ENCODE results near the gene NFKB1. TPM values are rescaled to one million over a fixed set of nuclear protein-coding genes. Genes with fewer than 3 reads are reported as not detected.
"Not testable (repeated sequence)": the region's sequence is repeated elsewhere in the genome, so short reads cannot be mapped to it uniquely, and the experiment has no call there.

Gene NFKB1
- total RNA-seq, 1 experiment from 2014 or later, result 5.3 TPM

- no peak overlapping the region for H3K4me3 ChIP-seq (ENCODE audit: low read length)
- no peak overlapping the region for H3K9ac ChIP-seq (ENCODE audit: low read length)
- H3K27ac ChIP-seq (ENCODE audit: low read length), result no peak overlapping the region
- no peaks in the 10 kb centered on the region for H3K27me3 ChIP-seq (ENCODE audit: low read length)
- no peaks in the 10 kb centered on the region for H4K20me1 ChIP-seq (ENCODE audit: insufficient read depth, low read depth, low read length)
- no peaks in the 10 kb centered on the region for H3K79me2 ChIP-seq (ENCODE audit: low read length)
- H3K9me3 ChIP-seq (ENCODE audit: low read length), result no peaks in the 10 kb centered on the region
- H3K9me2 ChIP-seq (replicated peaks; ENCODE audit: insufficient read depth, low read length), result no peaks in the 10 kb centered on the region
- no peaks in the 10 kb centered on the region for H3K4me1 ChIP-seq (ENCODE audit: low read length)
- no peak overlapping the region for H2AFZ ChIP-seq (ENCODE audit: low read length)
- H3K4me2 ChIP-seq (ENCODE audit: low read depth, low read length, poor library complexity, severe bottlenecking), result no peak overlapping the region
- H3K36me3 ChIP-seq (ENCODE audit: insufficient read depth, low read length), result no peaks in the 10 kb centered on the region
- no peak for DNase-seq
These were observed 64.5 kb downstream of the NFKB1 start for GRCh38 chr4:102565696-102566095.

GRCh38 chr4:102566426-102566825 lies 65.3 kb downstream of the NFKB1 start:
- no peaks in the 10 kb centered on the region for H3K79me2 ChIP-seq (ENCODE audit: low read length)
- no peak overlapping the region for H3K4me2 ChIP-seq (ENCODE audit: low read depth, low read length, poor library complexity, severe bottlenecking)
- no peak overlapping the region for H2AFZ ChIP-seq (ENCODE audit: low read length)
- H3K9me2 ChIP-seq (replicated peaks; ENCODE audit: insufficient read depth, low read length), result no peaks in the 10 kb centered on the region
- no peak overlapping the region for H3K9ac ChIP-seq (ENCODE audit: low read length)
- H3K4me3 ChIP-seq (ENCODE audit: low read length), result no peak overlapping the region
- H3K4me1 ChIP-seq (ENCODE audit: low read length), result no peaks in the 10 kb centered on the region
- H3K27ac ChIP-seq (ENCODE audit: low read length), result no peak overlapping the region
- H4K20me1 ChIP-seq (ENCODE audit: insufficient read depth, low read depth, low read length), result no peaks in the 10 kb centered on the region
- DNase-seq, result no peak
- no peaks in the 10 kb centered on the region for H3K27me3 ChIP-seq (ENCODE audit: low read length)
- H3K9me3 ChIP-seq (ENCODE audit: low read length), result no peaks in the 10 kb centered on the region
- no peaks in the 10 kb centered on the region for H3K36me3 ChIP-seq (ENCODE audit: insufficient read depth, low read length)

- Histone ChIP-seq H3K4me2 (ENCODE audit: low read depth, low read length, poor library complexity, severe bottlenecking) (no peak overlapping the region), H3K27ac (ENCODE audit: low read length) (no peak overlapping the region), H3K36me3 (ENCODE audit: insufficient read depth, low read length) (no peaks in the 10 kb centered on the region), H3K27me3 (ENCODE audit: low read length) (no peaks in the 10 kb centered on the region), H3K9me2 (replicated peaks; ENCODE audit: insufficient read depth, low read length) (no peaks in the 10 kb centered on the region), H3K9ac (ENCODE audit: low read length) (no peak overlapping the region), H3K9me3 (ENCODE audit: low read length) (no peaks in the 10 kb centered on the region), H3K4me3 (ENCODE audit: low read length) (no peak overlapping the region), H3K79me2 (ENCODE audit: low read length) (no peaks in the 10 kb centered on the region), H4K20me1 (ENCODE audit: insufficient read depth, low read depth, low read length) (no peaks in the 10 kb centered on the region), H3K4me1 (ENCODE audit: low read length) (no peaks in the 10 kb centered on the region), H2AFZ (ENCODE audit: low read length) (no peak overlapping the region)
- no peak for DNase-seq
These were observed 66.3 kb downstream of the NFKB1 start for GRCh38 chr4:102567427-102567826.

GRCh38 chr4:102569200-102569599 lies 68.0 kb downstream of the NFKB1 start:
- no peak overlapping the region for H3K27ac ChIP-seq (ENCODE audit: low read length)
- no peak overlapping the region for H3K9ac ChIP-seq (ENCODE audit: low read length)
- no peak overlapping the region for H2AFZ ChIP-seq (ENCODE audit: low read length)
- H3K36me3 ChIP-seq (ENCODE audit: insufficient read depth, low read length), result no peaks in the 10 kb centered on the region
- DNase-seq, result no peak
- H3K4me2 ChIP-seq (ENCODE audit: low read depth, low read length, poor library complexity, severe bottlenecking), result no peak overlapping the region
- H3K9me3 ChIP-seq (ENCODE audit: low read length), result no peaks in the 10 kb centered on the region
- no peaks in the 10 kb centered on the region for H3K27me3 ChIP-seq (ENCODE audit: low read length)
- H3K4me1 ChIP-seq (ENCODE audit: low read length), result no peaks in the 10 kb centered on the region
- no peaks in the 10 kb centered on the region for H4K20me1 ChIP-seq (ENCODE audit: insufficient read depth, low read depth, low read length)
- no peaks in the 10 kb centered on the region for H3K9me2 ChIP-seq (replicated peaks; ENCODE audit: insufficient read depth, low read length)
- H3K79me2 ChIP-seq (ENCODE audit: low read length), result no peaks in the 10 kb centered on the region
- no peak overlapping the region for H3K4me3 ChIP-seq (ENCODE audit: low read length)

- not testable (repeated sequence) for H3K9ac ChIP-seq (ENCODE audit: low read length); DNase-seq; H3K79me2 ChIP-seq (ENCODE audit: low read length); H3K36me3 ChIP-seq (ENCODE audit: insufficient read depth, low read length); H4K20me1 ChIP-seq (ENCODE audit: insufficient read depth, low read depth, low read length); H3K27me3 ChIP-seq (ENCODE audit: low read length); H3K4me3 ChIP-seq (ENCODE audit: low read length); H3K4me1 ChIP-seq (ENCODE audit: low read length); H2AFZ ChIP-seq (ENCODE audit: low read length); H3K9me3 ChIP-seq (ENCODE audit: low read length); H3K4me2 ChIP-seq (ENCODE audit: low read depth, low read length, poor library complexity, severe bottlenecking); H3K9me2 ChIP-seq (replicated peaks; ENCODE audit: insufficient read depth, low read length); H3K27ac ChIP-seq (ENCODE audit: low read length)
These were observed 69.1 kb downstream of the NFKB1 start for GRCh38 chr4:102570211-102570610.

GRCh38 chr4:102572452-102572851 lies 71.3 kb downstream of the NFKB1 start:
- Histone ChIP-seq H3K27me3 (ENCODE audit: low read length) (no peaks in the 10 kb centered on the region), H4K20me1 (ENCODE audit: insufficient read depth, low read depth, low read length) (no peaks in the 10 kb centered on the region), H3K4me2 (ENCODE audit: low read depth, low read length, poor library complexity, severe bottlenecking) (no peak overlapping the region), H3K4me1 (ENCODE audit: low read length) (no peaks in the 10 kb centered on the region), H2AFZ (ENCODE audit: low read length) (no peak overlapping the region), H3K4me3 (ENCODE audit: low read length) (no peak overlapping the region), H3K79me2 (ENCODE audit: low read length) (no peaks in the 10 kb centered on the region), H3K36me3 (ENCODE audit: insufficient read depth, low read length) (no peaks in the 10 kb centered on the region), H3K9me3 (ENCODE audit: low read length) (no peaks in the 10 kb centered on the region), H3K9me2 (replicated peaks; ENCODE audit: insufficient read depth, low read length) (no peaks in the 10 kb centered on the region), H3K9ac (ENCODE audit: low read length) (no peak overlapping the region), H3K27ac (ENCODE audit: low read length) (no peak overlapping the region)
- DNase-seq, result no peak

- DNase-seq, result no peak
- Histone ChIP-seq H3K4me1 (ENCODE audit: low read length) (no peaks in the 10 kb centered on the region), H3K27ac (ENCODE audit: low read length) (no peak overlapping the region), H3K79me2 (ENCODE audit: low read length) (no peaks in the 10 kb centered on the region), H3K4me3 (ENCODE audit: low read length) (no peak overlapping the region), H4K20me1 (ENCODE audit: insufficient read depth, low read depth, low read length) (no peaks in the 10 kb centered on the region), H2AFZ (ENCODE audit: low read length) (no peak overlapping the region), H3K9ac (ENCODE audit: low read length) (no peak overlapping the region), H3K36me3 (ENCODE audit: insufficient read depth, low read length) (no peaks in the 10 kb centered on the region), H3K9me2 (replicated peaks; ENCODE audit: insufficient read depth, low read length) (no peaks in the 10 kb centered on the region), H3K9me3 (ENCODE audit: low read length) (no peaks in the 10 kb centered on the region), H3K27me3 (ENCODE audit: low read length) (no peaks in the 10 kb centered on the region), H3K4me2 (ENCODE audit: low read depth, low read length, poor library complexity, severe bottlenecking) (no peak overlapping the region)
These were observed 73.2 kb downstream of the NFKB1 start for GRCh38 chr4:102574317-102574716.

- Histone ChIP-seq H3K36me3 (ENCODE audit: insufficient read depth, low read length) (no peaks in the 10 kb centered on the region), H3K4me1 (ENCODE audit: low read length) (no peaks in the 10 kb centered on the region), H3K27me3 (ENCODE audit: low read length) (no peaks in the 10 kb centered on the region), H3K79me2 (ENCODE audit: low read length) (no peaks in the 10 kb centered on the region), H3K9me2 (replicated peaks; ENCODE audit: insufficient read depth, low read length) (no peaks in the 10 kb centered on the region), H3K9ac (ENCODE audit: low read length) (no peak overlapping the region), H3K4me2 (ENCODE audit: low read depth, low read length, poor library complexity, severe bottlenecking) (no peak overlapping the region), H3K9me3 (ENCODE audit: low read length) (no peaks in the 10 kb centered on the region), H3K27ac (ENCODE audit: low read length) (no peak overlapping the region), H3K4me3 (ENCODE audit: low read length) (no peak overlapping the region), H4K20me1 (ENCODE audit: insufficient read depth, low read depth, low read length) (no peaks in the 10 kb centered on the region), H2AFZ (ENCODE audit: low read length) (no peak overlapping the region)
- no peak for DNase-seq
These were observed 74.4 kb downstream of the NFKB1 start for GRCh38 chr4:102575369-102576129.

Data from Karpas-422 (cell line).